Gastrocnemius medialis (tissue), 4 donors: ENCODE results near the gene COL11A2. TPM values are rescaled to one million over a fixed set of nuclear protein-coding genes. Genes with fewer than 3 reads are reported as not detected.

Experiments
- ATAC-seq, 2 donors: fragments of 150-250 bp; one replicate each; pipeline ENCODE4 v1.9.1; 2016
- DNase-seq, 2 donors: peaks; one replicate each; pipeline ENCODE4 v3.0.0-alpha.2; 2019
- H3K27ac ChIP-seq, 4 donors: fragments of 200-600 bp; sonication (generic); 1 replicate in 1 of 4; 2 replicates in 3 of 4; pipeline ENCODE4 v1.5.1; 2016 to 2018; ENCODE audit warnings: mild to moderate bottlenecking in 2 of 4, moderate library complexity in 1 of 4
- H3K27me3 ChIP-seq, 3 donors: fragments of 200-600 bp; sonication (generic) in 2 of 3; 1 replicate in 1 of 3; 2 replicates in 2 of 3; pipeline versions ENCODE4 v1.5.1 to v1.6.0; 2016 to 2019; ENCODE audit warnings: mild to moderate bottlenecking in 1 of 3, moderate library complexity in 1 of 3
- H3K36me3 ChIP-seq, 2 donors: fragments of 200-600 bp; sonication (generic) in 1 of 2; one replicate each; pipeline ENCODE4 v1.5.1; 2017 to 2018
- H3K4me1 ChIP-seq, 2 donors: fragments of 200-600 bp; sonication (generic) in 1 of 2; one replicate each; pipeline ENCODE4 v1.5.1; 2016 to 2017; ENCODE audit warnings: mild to moderate bottlenecking in 2 of 2
- H3K4me3 ChIP-seq, 4 donors: fragments of 200-600 bp; sonication (generic) in 3 of 4; 1 replicate in 1 of 4; 2 replicates in 3 of 4; pipeline ENCODE4 v1.5.1; 2016 to 2019; ENCODE audit warnings: mild to moderate bottlenecking in 2 of 4
- H3K9me3 ChIP-seq, 3 donors: fragments of 200-600 bp; sonication (generic) in 2 of 3; 1 replicate in 1 of 3; 2 replicates in 2 of 3; pipeline ENCODE4 v1.5.1; 2016 to 2019
- CTCF ChIP-seq, 5 experiments: fragments of 450-650 bp in 3 of 5; fragments of 200-600 bp in 2 of 5; sonication (generic) in 2 of 5; IDR thresholded peaks in 4 of 5; conservative IDR thresholded peaks in 1 of 5; 1 replicate in 4 of 5; 2 replicates in 1 of 5; pipeline ENCODE4 v1.5.1; 2016 to 2019; ENCODE audit warnings: antibody characterized with exemption in 5 of 5, mild to moderate bottlenecking in 3 of 5, moderate library complexity in 3 of 5
- POLR2A ChIP-seq, 2 donors: fragments of 450-650 bp; IDR thresholded peaks; one replicate each; pipeline ENCODE4 v1.6.1; 2017; ENCODE audit warnings: antibody characterized with exemption in 2 of 2, mild to moderate bottlenecking in 2 of 2, moderate library complexity in 2 of 2
- in situ Hi-C, 4 donors: fragments of 200-750 bp; cut with MboI; loops; one replicate each; pipeline versions ENCODE4 v1.15.0 to v1.8.0; 2017; ENCODE audit warnings: low sequenced_read_pairs in 4 of 4
- intact Hi-C: fragments of 100-400 bp; cut with DNase I; formaldehyde crosslinking; loops from one replicate; pipeline ENCODE4 v1.15.1; 2023; ENCODE audit warnings: low total_unique reads
- total RNA-seq, 4 donors: library from RNA; depleted of rRNA; stranded (reverse); fragments of >200 nt; gene quantifications; one replicate each; pipeline versions ENCODE4 v1.1.0 to v1.2.3, GENCODE V29; 2016

The COL11A2 gene
- under 1 TPM; 0.31 to 0.92 (median 0.47) TPM for total RNA-seq

DNA sequence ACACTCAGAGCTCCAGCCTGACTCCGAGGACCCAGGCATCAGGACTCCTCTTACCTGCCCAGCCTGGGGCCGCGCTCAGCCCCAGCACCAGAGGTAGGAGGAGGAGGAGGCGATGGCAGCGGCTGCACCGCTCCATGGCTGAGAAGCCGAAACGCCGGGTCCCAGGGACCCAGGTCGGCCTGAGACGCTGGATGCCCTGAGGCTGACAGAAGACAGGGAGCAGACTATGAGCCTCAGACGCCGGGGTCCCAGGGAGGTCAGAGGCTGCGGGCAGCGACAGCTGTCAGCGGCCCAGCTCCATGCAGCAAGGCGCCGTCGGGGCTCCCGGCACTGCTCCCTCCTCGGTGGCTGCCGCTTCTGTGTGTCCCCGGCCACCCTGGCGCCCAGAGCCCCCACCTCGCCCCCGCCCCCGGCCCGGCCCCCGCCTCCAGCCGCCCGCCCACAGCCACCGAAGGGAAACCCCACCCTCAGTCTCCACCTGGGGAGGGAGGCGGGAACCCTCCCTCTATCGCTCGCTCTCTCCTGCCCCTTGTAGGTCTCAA is at the start of gene COL11A2:
TSS of gene COL11A2 (minus strand) at position 363 of the 542 bp plus-strand sequence. CDS start at position 136, 227 bp downstream.
- intact Hi-C loops = no loop called here
- H3K27ac ChIP-seq = peak within 1 kb of the TSS; percentile 56 to 77 (median 65)

DNA sequence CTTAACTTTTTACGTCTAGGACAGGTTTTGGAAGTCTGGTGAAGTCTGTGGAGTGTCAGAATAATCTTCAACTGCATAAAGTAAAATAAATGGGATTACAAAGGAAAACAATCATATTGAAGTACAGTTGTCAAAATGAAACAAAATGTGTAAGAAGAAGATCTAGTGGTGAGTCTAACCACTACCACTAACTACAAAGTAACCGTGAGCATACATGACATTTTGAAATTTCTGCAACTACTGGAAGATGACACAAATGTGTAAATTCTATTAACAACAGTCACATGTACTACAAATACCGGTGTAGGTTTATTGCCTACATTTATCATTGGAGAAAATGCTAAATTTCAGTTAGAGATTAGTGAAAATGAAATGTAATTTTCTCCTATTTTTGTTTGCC is 49.7 kb upstream of the COL11A2 start:
- H3K36me3 ChIP-seq = no peaks in the 10 kb centered on the region
- H3K27ac ChIP-seq = no peak overlapping the region
- H3K9me3 ChIP-seq = no peaks in the 10 kb centered on the region
- peaks cover 0 to 4% (median 0%) of the 10 kb centered on the region in 3 donors for H3K27me3 ChIP-seq
- DNase-seq (no peak), ATAC-seq (no peak)
- TF ChIP-seq POLR2A (IDR thresholded peaks at IDR 0.05) = no peak
- no peak for TF ChIP-seq CTCF (IDR thresholded peaks at IDR 0.05 in 4 of 5, conservative IDR thresholded peaks at IDR 0.05 in 1 of 5)
- in situ Hi-C loops (loop anchor here (10.0 kb wide), 4 partner anchors 47 to 227 kb away; partner anchors contain the start of gene COL11A2 (in 1 of the 4)), intact Hi-C loops (no loop called here)
- H3K4me3 ChIP-seq = no peak overlapping the region
- no peaks in the 10 kb centered on the region for H3K4me1 ChIP-seq

More for the DNA sequence above, at the start of gene COL11A2:
- ATAC-seq (no peak), DNase-seq (no peak)
- Histone ChIP-seq H3K4me3 (peak within 1 kb of the TSS; percentile 56 to 71 (median 58)), H3K27me3 (no peaks in the 10 kb centered on the region), H3K9me3 (no peaks in the 10 kb centered on the region), H3K4me1 (peaks cover 18 to 20% of the 10 kb centered on the region in 2 donors), H3K36me3 (peaks cover 0 to 28% of the 10 kb centered on the region in 2 donors)
- TF ChIP-seq CTCF (IDR thresholded peaks at IDR 0.05 in 4 of 5, conservative IDR thresholded peaks at IDR 0.05 in 1 of 5) (no peak), POLR2A (IDR thresholded peaks at IDR 0.05) (no peak)
- in situ Hi-C loops = loop anchor here in 1 of 4 donors (10.0 kb wide), 1 partner anchor 53 kb away; no protein-coding TSS in a partner anchor

- Histone ChIP-seq H3K9me3 (no peaks in the 10 kb centered on the region), H3K4me1 (no peaks in the 10 kb centered on the region), H3K4me3 (no peak overlapping the region), H3K27me3 (peaks cover 0 to 7% (median 5%) of the 10 kb centered on the region in 3 donors), H3K27ac (no peak overlapping the region), H3K36me3 (no peaks in the 10 kb centered on the region)
- intact Hi-C loops (no loop called here), in situ Hi-C loops (no loop called here)
- DNase-seq (no peak), ATAC-seq (no peak)
- TF ChIP-seq POLR2A (IDR thresholded peaks at IDR 0.05) = no peak
- no peak for TF ChIP-seq CTCF (IDR thresholded peaks at IDR 0.05 in 4 of 5, conservative IDR thresholded peaks at IDR 0.05 in 1 of 5)
These were observed 45.5 kb upstream of the COL11A2 start for GRCh38 chr6:33237741-33238140.

- no peaks in the 10 kb centered on the region for H3K4me1 ChIP-seq
- no peak overlapping the region for H3K4me3 ChIP-seq
- H3K9me3 ChIP-seq = no peaks in the 10 kb centered on the region
- no peak for ATAC-seq
- intact Hi-C loops = no loop called here
- peaks cover 0 to 7% (median 5%) of the 10 kb centered on the region in 3 donors for H3K27me3 ChIP-seq
- H3K27ac ChIP-seq = no peak overlapping the region
- no peak for DNase-seq
- no peaks in the 10 kb centered on the region for H3K36me3 ChIP-seq
- TF ChIP-seq POLR2A (IDR thresholded peaks at IDR 0.05) (no peak), CTCF (IDR thresholded peaks at IDR 0.05 in 4 of 5, conservative IDR thresholded peaks at IDR 0.05 in 1 of 5) (no peak)
- in situ Hi-C loops = no loop called here
These were observed 44.6 kb upstream of the COL11A2 start for GRCh38 chr6:33236852-33237251.
